ENCODE results near the gene NEDD4L. TPM values are rescaled to one million over a fixed set of nuclear protein-coding genes. Genes with fewer than 3 reads are reported as not detected.

NEDD4L gene
- total and polyA plus RNA-seq, 8 donors, result 88.0 to 159 (median 95.2) TPM

- no peaks in the 10 kb centered on the region for H3K4me1 ChIP-seq
- DNase-seq (no peak), ATAC-seq (no peak)
- no peaks in the 10 kb centered on the region for H3K9me3 ChIP-seq
- no peak overlapping the region for H3K27ac ChIP-seq
- intact Hi-C loops (cut with DNase I), result no loop called here
- no peak for TF ChIP-seq CTCF (IDR thresholded peaks at IDR 0.05)
- H3K36me3 ChIP-seq, result no peaks in the 10 kb centered on the region
- H3K4me3 ChIP-seq, result no peak overlapping the region
- H3K27me3 ChIP-seq, result no peaks in the 10 kb centered on the region
Measured at GRCh38 chr18:58416704-58417683, 373.0 kb downstream of the NEDD4L start.

GRCh38 chr18:58417752-58418151, 373.7 kb downstream of the NEDD4L start:
- Histone ChIP-seq H3K27me3 (no peaks in the 10 kb centered on the region), H3K36me3 (no peaks in the 10 kb centered on the region), H3K9me3 (no peaks in the 10 kb centered on the region), H3K4me1 (no peaks in the 10 kb centered on the region), H3K4me3 (no peak overlapping the region), H3K27ac (no peak overlapping the region)
- intact Hi-C loops (cut with DNase I), result no loop called here
- TF ChIP-seq CTCF (IDR thresholded peaks at IDR 0.05), result no peak
- DNase-seq (no peak), ATAC-seq (peak; percentile 54)

GRCh38 chr18:58418361-58418760, 374.3 kb downstream of the NEDD4L start:
- Histone ChIP-seq H3K27me3 (no peaks in the 10 kb centered on the region), H3K9me3 (no peaks in the 10 kb centered on the region), H3K4me1 (no peaks in the 10 kb centered on the region), H3K36me3 (no peaks in the 10 kb centered on the region), H3K4me3 (no peak overlapping the region), H3K27ac (no peak overlapping the region)
- ATAC-seq (no peak), DNase-seq (no peak)
- intact Hi-C loops (cut with DNase I), result no loop called here
- no peak for TF ChIP-seq CTCF (IDR thresholded peaks at IDR 0.05)

- intact Hi-C loops (cut with DNase I), result no loop called here
- H3K9me3 ChIP-seq, result no peaks in the 10 kb centered on the region
Measured at GRCh38 chr18:58419587-58420199, 375.7 kb downstream of the NEDD4L start.

More at GRCh38 chr18:58419587-58420199, 375.7 kb downstream of the NEDD4L start:
- TF ChIP-seq CTCF (IDR thresholded peaks at IDR 0.05), result no peak
- Histone ChIP-seq H3K27me3 (no peaks in the 10 kb centered on the region), H3K4me3 (no peak overlapping the region), H3K36me3 (no peaks in the 10 kb centered on the region), H3K27ac (no peak overlapping the region), H3K4me1 (no peaks in the 10 kb centered on the region)
- ATAC-seq (no peak), DNase-seq (no peak)

Data from left lung (tissue), 10 donors.